Measurements from ENCODE around the gene GNB4.

GNB4 gene

DNA sequence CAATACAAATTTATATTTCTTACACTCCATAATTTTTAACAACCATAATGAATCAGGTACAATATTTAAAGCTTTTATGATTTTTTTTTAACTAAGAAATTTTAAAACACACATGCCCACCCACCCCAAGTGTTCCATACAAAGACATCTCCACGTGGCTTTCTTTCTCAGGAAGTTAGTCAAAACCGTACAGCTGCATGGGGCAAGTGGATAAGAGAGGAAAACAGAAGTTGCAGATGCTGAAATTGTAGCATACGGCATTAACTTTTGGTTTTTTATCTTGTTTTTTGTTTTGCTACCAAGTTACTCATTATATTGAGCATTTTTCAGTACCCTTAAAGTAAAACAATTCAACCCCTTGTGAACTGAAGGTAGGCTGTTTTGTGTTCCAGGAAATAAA is 14.8 kb downstream of the GNB4 start:
- DNase-seq (ENCODE audit: low read depth in 2 of 2) = no peak

DNA sequence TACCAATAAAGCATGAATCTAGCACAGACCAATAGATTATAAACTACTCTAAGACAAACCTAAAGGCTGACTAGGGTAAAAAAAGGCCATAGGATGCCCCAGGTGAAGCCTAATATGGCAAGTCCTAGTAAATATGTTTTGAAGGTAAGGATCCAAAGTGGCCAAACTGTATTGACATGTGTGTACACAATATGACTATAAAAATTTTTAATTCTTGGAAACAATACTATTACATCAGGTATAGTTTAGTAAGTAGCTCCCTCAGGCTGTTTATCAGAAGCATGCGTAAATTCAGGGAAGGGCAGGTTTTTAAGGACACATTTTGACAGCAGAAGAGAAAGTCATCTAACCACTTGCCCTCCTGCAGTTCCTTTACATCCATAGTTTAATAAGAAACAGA is 18.8 kb downstream of the GNB4 start:
- no peak for DNase-seq (ENCODE audit: low read depth in 2 of 2)

DNA sequence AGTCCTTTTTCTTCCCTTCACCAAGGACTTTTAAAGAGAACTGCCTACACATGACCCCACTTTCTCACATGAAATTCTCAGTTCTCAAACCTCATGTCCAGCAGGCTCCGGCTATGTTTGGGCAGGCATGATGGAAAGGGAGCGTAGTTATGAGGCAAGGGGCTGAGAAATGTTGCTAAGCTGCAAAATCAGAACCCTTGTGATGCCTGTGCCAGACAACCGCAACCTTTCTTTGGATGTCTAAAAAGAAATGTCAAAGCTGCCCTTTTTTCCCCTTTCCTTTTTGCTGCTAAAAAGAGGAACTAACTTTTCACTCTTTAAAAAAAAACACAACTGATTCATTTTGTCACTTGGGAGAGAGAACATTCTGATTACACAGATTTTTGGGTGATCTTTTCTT is 19.2 kb downstream of the GNB4 start:
- no peak for DNase-seq (ENCODE audit: low read depth in 2 of 2)

DNA sequence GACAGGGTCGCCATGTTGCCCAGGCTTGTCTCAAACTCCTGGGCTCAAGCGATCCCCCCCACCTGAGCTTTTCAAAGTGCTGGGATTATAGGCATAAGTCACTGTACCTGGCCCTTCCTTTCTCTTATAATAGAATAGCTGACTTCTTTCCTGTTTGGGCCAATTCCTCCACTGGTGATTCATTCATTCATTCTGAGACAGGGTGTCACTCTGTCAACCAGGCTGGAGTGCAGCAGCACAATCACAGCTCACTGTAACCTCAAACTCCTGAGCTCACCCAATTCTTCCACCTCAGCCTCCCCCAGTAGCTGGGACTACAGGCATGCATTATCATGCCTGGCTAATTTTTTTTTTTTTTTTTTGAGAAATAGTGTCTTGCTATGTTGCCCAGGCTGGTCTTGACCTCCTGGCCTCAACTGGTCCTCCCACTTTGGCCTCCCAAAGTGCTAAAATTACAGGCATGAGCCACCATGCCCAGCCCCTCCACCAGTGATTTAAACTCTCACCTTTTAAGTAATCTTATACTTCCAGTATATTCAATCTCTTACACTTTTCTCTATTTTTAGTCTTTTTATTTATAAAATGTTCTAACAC is 20.9 kb downstream of the GNB4 start:
- no peak for DNase-seq (ENCODE audit: low read depth in 2 of 2)

DNA sequence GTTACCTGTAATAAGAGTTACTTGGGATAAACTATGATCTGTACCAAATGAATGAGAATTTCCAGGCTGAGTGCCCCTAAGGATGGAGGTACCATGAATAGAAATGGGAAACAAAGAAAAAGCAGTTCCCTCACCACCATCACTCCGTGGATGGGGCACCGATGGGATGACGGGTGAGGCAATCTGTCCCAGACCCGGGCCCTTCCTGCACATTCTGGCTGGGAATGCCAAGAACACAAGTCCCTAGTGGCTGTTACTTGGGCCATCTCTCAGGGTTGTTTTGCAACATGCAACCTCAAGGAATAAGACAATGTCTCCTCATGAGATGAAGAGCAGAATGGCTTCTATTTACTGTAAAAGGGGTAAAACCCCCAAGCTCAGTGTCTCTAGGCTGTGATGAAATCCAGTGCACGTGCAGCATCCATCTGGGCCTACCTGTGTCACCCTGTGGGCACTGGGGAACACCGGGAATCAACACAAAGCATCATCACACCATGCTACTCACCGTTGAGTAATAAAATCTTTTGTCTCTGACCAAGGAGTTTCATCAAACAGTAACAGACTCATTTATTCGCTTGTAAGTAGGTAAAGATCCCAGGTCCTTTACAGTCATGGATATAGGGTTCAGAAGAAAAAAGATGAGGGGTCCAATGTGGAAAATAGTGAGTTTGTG is 22.3 kb downstream of the GNB4 start:
- no peak for DNase-seq (ENCODE audit: low read depth in 2 of 2)

DNA sequence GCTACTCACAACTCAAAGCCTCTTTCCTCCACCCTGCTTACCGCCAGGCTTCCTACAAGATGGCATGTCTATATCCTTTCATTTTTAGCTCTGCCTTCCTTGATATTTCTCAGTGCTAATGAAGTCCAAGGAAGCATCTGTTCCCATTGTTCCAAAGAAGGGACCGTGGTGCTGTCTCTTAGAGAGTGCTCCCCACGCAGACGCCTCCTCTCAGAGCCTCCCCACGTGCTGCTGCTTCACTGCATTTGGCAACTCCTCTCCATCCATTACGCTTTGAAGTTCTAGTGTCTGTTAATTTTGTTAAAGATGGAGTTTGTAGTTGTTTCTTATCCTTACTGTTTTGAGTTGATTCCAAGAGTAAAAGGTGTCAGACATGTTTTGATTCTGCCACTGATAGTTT is 26.2 kb downstream of the GNB4 start:
- DNase-seq (ENCODE audit: low read depth in 2 of 2) = no peak

DNA sequence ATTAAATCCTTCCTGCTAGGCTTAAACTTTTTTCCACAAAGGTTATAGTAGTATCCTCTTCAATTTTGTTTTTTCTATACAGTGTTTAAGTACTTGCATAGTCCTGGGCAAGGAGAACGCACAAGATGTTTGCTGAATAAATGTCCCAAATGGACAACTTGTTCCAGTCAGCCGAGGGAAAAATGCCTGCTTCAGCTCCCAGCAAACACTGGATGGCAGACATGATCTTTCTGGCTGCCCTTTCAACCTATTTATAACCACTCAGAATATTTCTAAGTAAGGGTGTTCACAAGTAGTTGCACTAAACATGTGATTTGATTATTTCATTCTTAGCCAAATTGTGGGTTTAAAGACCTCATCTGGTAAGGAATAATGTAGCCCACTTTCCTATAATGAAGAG is 29.8 kb downstream of the GNB4 start:
- no peak for DNase-seq (ENCODE audit: low read depth in 2 of 2)

DNA sequence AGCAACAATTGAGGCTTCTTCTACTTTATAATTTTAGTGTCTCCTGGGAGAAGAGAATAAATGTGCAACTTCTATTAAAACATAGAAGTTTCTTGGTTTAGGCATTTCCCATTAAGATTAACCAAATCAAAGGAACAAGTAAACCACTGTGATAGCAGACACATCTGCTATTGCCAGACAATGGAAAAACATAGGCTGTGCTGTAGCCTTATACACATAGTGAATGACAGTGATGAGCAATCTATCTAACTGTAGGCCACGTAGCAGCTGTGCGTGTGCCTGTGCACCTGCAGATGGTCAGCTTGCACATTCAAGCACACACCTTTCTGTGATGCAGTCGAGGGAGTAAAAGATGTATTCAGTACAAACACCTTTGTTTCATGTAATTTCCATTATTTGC is 32.7 kb downstream of the GNB4 start:
- DNase-seq (ENCODE audit: low read depth in 2 of 2) = no peak

DNA sequence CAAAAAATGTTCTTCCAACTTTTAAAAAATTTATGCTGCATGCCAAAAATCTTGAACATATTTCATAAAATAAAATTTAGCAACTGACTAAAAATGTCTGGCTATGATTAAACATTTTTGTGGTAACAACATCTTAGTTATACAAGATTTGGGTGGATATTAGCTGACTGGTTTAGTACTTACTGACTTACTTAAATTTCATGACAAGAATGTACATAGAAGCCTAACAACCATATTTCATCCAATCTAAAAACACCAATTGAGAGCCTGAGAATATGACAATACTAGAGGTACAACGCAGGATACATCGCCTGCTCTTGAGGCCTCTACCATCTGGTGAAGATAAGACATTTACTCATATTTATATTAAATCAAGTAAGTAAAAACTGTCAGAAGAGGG is 34.6 kb downstream of the GNB4 start:
- DNase-seq (ENCODE audit: low read depth in 2 of 2) = no peak

DNA sequence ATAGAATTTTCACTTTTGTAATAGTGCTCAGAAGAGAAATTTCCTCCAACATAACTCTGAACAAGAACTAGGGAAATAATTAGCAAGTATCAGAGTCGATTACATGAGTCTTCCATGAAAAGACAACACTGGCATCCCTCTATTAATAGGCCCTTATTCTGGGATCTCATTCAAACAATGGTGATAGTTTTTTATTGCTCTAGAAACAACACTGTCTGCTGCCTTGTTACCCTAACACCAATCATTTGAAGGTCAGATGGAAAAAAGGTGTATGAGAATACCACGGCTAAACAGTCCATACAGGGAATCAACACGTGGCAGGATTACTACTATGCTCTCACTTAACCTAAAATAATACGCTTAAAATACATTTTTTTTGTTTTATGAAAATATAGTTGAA is 35.9 kb downstream of the GNB4 start:
- no peak for DNase-seq (ENCODE audit: low read depth in 2 of 2)

DNA sequence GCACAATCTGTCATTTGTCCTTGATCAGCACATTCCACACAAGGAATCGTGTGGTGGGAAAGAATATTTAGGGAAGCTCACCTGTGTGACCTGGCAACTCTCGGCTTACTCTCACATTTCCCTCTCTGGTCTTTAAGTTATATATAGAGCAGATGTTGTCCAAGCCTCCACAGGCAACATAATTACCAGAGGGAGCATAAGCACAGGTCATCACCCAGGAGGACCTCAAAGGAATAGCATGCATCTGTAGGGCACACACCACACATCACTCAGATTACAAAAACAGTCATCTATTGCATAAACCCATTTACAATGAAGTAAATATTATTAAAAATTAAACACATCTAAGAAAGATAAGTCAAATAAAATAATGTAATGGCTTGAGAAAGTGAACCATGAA is 36.5 kb downstream of the GNB4 start:
- no peak for DNase-seq (ENCODE audit: low read depth in 2 of 2)

DNA sequence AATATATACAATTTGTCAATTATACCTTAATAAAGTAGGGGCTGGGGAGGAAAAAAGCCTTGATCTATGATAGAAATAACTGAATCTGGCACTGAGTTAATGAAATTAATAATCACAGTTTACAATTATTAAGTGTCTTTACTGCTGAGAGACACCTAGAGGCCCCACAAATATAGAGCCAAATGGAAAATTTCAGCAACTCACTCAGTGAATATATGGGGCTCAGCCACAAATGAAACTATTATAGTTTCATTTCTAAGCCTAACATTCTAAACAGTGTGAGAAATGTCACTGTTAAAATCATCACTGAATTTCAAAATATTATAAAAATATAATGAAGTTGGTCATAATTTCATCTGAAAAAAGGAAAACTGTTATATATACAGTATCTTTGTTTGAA is 40.3 kb downstream of the GNB4 start:
- DNase-seq (ENCODE audit: low read depth in 2 of 2) = no peak

DNA sequence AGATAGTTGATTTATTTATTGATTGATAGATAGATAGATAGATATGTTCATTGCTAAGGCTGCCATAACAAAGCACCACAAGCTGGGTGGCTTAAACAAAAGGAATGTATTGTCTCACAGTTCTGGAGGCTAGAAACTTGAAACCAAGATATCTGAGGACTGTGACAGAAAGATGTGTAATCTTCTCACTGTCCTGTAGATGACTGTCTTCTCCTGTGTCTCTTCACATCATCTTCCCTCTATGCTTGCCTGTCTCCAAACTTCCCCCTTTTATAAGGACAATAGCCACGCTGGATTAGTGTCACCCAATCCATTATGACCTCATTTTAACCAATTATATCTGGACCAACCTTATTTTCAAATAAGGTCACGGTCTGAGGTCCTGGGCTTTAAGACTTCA is 40.9 kb downstream of the GNB4 start:
- DNase-seq (ENCODE audit: low read depth in 2 of 2) = no peak

DNA sequence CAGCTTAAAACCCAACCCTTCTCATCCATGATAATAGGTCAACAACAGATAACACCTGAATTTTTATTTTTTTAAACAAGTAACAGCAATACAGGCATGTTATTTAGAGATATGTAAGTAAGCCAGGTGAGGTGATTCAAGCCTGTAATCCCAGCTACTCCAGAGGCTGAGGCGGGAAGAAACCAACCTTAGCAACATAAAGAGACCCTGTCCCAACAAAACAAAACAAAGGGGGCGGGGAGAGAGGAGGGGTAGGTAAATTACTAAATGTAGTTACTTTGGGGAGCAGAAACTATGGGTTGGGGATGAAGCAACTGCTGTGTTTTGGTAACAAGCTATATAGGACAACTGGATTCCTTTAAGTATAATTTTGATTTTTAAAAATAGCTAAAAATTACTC is 47.0 kb downstream of the GNB4 start:
- no peak for DNase-seq (ENCODE audit: low read depth in 2 of 2)

DNA sequence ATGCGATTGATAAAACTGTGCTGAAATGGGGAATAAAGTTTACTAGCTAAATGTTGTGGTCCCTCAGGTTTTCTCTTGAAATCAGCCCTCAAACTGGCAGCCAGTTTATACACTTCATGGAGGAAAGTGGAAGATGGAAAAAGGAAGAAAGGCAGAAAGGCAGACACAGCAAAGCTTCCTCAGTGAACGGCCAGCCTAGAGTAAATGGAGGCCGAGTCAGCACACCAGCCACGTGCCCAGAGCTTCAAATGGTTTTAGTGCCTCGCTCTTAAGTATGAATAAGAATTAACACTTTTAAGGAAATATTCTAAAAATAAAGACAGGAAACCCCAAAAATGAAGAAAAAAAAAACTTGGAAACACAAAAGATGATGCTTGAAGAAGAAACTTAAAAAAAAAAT is 48.3 kb downstream of the GNB4 start:
- no peak for DNase-seq (ENCODE audit: low read depth in 2 of 2)

DNA sequence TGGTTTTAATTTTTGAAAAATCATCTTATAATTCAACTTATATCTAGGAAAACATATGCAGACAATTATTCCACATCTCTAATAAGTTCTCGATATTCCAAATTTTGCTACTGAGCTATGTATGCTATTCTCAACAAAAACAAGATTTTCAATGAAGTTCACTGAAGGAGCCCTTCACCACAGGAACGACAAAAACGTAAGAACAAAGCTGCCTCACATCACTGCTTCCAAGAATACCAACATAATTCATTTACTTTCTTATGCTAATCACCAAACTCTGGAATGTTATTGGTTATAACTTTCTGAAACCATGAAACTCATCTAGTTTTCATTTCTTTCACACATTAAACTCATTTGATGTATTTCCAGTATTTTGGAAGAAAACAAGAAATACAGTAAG is 49.7 kb downstream of the GNB4 start:
- DNase-seq (ENCODE audit: low read depth in 2 of 2) = no peak

DNA sequence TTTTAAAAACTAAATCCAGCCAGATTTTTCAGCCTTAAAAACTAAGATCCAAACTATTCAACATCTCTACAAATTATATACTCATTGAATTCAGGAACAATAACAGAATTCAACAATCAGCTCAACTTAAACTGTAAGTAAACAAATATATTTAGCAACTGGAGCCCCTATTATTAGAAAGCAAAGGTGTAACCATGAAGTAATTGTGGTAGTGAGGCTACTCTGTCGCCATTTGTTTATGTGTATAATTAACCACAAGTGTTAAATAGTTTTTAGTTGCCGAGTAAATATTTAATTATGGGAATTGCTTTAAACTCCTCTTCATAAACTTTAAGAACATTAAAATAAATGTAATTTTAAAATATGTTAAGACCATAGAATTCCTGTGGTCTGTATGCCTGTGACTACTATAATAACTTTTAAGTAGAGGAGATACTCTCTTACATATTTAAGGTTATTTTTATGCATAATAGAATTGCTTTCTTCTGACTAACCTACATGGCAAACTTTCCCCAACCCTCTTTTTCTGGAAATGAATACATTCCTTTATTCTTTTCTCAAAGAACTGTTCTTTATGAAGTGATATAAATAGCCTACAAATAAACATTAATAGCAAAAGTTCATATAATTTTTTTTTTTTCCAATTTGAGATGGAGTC is 52.6 kb downstream of the GNB4 start:
- no peak for DNase-seq (ENCODE audit: low read depth in 2 of 2)

DNA sequence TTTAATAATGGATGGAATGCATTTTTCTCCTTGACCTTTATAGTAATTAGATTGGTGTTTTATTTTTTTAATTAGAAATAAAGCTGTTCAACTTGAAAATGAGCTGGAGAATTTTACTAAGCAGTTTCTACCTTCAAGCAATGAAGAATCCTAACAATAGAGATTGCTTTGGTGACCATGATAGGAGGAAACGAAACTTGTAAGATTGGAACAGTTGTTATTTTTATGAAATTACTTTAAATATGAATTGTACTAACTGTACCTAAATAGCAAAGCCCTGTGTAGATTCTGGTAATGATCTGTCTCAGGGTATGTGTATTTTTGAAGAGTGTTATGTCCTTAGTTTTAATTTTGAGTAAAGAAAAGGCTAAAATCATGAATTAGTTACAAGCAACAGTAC is 59.4 kb downstream of the GNB4 start:
- no peak for DNase-seq (ENCODE audit: low read depth in 2 of 2)

DNA sequence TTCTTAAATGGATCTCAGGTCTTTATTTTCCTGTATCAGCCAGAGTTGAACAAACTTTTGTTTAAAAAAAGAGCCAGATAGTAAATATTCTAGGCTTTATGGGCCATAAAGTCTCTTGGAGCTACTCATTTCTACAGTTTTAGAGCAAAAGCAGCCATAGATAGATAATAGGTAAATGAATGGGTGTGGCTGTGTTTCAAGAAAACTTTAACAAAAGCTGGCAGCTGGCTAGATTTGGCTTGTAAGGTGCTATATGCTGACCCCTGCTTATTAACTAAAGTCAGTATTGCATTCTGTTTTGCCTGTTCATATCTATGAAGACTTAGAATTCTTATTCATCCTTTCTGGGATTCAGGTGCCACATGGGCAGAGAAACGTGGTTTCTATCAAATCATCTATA is 74.8 kb downstream of the GNB4 start:
- no peak for DNase-seq (ENCODE audit: low read depth in 2 of 2)

DNA sequence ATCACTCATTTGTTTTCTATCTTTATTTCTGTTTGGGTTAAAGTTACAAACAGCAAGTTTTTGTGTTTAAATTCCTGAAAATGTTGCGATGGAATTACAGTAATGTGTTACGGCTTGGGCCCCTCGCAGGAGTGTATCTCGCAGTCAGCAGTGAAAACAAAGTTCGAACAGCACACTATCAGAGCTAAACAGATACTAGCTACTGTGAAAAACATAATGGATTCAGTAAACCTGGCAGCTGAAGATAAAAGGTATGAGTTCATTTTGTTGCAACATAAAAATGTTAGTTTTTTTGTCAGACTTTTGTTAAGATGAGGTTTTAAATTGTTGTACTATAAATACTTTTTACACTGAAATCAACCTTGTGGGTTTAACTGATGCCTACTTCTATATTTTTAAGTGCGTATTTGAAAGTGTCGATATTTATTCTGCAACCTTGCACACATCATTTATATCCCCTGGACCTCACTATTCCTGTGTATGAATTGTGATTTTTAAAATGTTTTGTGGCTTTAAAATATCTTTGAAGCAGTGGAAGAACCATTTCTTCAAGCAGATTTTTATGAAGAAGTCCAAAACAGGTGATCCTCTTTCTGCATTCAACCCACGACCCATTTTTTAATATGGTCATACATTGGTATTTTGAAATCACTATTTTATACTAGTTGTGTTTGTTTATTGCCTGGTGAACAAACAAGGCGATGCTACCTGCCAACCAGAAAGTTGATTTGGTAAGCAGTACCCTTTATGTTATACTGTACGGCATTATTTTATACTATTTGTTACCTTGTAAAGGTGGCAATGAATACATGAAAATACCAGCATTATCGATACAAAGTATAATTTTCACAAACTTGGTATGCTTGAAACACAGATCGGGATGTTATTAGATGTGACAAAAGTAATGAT is 75.9 kb downstream of the GNB4 start:
- DNase-seq (ENCODE audit: low read depth in 2 of 2) = no peak

DNA sequence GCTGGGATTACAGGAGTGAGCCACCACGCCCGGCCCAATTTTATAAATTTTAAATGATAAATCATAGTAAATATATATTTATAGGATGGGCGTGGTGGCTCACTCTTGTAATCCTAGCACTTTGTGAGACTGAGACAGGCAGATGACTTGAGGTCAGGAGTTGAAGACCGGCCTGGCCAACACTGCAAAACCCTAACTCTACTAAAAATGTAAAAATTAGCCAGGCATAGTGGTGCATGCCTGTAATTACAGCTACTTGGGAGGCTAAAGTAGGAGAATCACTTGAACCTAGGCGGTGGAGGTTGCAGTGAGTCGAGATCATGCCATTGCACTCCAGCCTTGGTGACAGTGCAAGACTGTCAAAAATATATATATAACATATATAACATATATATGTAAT is 77.3 kb downstream of the GNB4 start:
- no peak for DNase-seq (ENCODE audit: low read depth in 2 of 2)

DNA sequence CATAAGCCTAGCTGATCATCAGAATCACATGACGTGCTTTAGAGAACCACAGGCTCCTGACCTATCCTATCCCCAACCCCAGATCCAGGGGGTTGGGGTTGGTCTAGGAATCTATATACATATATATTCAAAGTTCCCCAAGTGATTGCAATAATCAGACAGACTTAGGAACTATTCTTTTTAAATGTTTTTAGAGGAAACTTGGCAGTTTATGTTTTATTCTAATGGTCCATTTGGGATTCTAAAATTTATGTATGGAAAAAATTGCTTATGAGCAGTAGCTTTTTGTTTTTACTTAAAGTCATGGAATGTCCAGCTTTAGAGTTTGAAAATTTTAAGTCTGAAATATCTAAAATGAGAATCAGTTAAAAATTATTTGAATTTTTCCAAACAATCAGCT is 81.6 kb downstream of the GNB4 start:
- no peak for DNase-seq (ENCODE audit: low read depth in 2 of 2)

DNA sequence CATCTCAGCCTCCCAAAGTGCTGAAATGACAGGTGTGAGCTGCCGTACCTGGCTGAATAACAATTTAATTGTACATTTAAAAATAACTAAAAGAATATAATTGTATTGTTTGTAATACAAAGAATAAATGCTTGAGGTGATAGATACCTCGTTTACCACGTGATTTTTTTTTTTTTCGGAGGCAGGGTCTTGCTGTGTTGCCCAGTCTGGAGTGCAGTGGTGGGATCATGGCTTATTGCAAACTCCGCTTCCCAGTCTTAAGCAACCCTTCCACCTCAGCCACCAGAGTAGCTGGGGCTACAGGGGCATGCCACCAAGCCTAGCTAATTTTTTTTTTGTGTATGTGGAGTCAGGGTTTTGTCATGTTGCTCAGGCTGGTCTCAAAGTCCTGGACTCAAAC is 87.9 kb downstream of the GNB4 start:
- DNase-seq (ENCODE audit: low read depth in 2 of 2) = no peak

Measured in stimulated activated CD8-positive, alpha-beta memory T cell treated with anti-CD3 and anti-CD28 coated beads, Interleukin-15, amount 100 ng/mL, for 4 hours (primary cell).